Measurements from ENCODE around the gene NRP1.
"Not testable (repeated sequence)": the region's sequence is repeated elsewhere in the genome, so short reads cannot be mapped to it uniquely, and the experiment has no call there.

Gene NRP1

DNA sequence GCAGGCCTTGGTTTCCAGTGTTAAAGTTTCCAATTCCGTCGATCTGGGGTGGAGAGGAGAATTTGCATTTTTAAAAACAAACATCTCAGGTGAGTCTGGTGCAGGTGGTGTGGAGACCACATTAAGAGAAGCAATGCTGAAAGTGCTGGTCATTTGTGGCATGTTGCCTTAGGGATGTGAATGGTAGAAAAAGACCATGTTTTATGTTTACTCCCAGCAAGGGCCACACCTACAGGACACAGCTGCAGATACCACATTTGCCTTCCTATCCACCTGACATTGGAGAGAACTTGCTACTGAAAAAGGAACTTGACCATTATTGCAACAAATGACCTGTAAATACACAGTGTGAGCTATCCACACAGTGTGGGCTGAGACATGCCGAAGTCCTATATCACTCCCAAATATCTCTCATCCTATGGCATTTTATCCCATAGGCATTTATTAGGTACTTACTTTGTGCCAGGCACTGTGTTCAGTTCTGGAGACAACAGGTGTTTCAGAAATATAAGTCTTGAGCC lies 183.1 kb downstream of the NRP1 start:
- no peak for DNase-seq (ENCODE audit: low read depth, low spot score)

DNA sequence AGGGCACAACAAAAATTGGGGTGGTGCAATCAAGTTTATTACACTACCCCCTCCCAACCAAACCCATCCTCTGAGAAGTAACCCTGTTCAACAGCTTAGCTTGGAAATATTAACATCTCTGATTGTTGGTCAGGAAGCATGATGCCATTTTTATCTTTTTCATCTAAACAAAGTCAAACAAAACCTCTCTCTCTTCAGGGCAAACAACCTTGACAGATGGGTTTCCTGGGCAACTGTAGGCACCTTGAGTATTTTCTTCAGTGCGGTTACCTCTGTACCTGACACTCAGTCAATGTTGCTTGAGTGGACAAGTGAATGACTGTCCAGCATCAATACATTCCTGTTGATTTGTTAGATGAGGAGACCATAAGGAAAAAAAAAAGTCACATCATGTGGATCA lies 183.6 kb downstream of the NRP1 start:
- DNase-seq (ENCODE audit: low read depth, low spot score): no peak

DNA sequence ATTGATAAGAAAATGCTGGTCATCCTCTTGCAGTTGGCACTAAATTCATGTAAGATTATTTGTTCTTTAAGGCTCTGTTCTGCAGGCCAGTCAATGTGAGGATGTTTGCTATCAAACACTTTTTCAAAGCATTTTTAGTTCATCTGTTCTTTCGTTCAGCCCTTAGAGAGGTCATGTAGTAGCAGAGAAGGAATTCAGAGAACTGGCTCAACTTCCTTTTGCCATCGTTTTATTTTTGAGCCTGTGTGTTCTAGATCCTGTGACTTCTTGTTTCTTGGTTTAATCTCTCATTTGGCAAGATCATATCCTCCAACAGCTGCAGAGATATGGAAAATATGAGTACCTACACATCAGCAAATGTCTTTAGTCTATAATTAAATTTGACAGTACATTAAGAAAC lies 184.3 kb downstream of the NRP1 start:
- no peak for DNase-seq (ENCODE audit: low read depth, low spot score)

- no peak for DNase-seq (ENCODE audit: low read depth, low spot score)
Observed at GRCh38 chr10:33147013-33147310, 187.5 kb downstream of the NRP1 start.

DNA sequence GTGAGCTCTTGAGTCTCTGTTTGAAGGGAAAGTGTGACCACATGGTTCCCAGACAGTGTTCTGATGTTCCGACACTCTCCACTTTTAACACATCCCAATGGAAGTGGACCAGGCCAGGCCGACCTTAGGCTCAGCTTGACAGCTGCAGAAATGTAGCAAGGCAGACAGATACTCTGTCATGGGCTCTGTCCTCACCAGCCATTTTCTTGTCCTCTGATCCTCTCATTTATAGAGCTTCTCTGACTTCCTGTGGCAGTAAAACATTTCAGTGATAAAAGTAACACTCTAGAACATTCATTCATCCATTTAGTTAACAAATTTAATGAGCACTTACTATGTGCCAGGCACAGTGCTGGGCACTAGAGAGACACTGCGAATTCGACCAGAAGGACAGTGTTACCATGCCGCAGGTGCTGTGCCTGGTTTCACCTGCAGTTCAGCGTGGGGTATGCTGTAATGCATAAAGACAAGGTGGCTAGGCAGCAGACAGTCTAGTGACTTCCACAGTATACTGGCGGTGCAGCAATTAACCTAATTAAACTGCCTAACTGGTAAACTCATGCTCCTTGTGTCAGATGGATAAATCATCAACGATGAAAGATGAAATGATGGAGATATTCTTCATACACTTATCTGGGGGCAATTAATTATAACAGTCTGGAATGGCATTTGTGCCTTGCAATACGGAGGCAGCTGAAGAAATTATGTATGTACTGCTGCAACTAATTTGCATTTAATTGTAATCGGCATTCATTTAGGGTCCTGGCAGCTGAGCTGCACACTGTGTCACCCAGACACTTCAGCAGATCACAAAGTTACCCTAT lies 188.1 kb downstream of the NRP1 start:
- DNase-seq (ENCODE audit: low read depth, low spot score): no peak

DNA sequence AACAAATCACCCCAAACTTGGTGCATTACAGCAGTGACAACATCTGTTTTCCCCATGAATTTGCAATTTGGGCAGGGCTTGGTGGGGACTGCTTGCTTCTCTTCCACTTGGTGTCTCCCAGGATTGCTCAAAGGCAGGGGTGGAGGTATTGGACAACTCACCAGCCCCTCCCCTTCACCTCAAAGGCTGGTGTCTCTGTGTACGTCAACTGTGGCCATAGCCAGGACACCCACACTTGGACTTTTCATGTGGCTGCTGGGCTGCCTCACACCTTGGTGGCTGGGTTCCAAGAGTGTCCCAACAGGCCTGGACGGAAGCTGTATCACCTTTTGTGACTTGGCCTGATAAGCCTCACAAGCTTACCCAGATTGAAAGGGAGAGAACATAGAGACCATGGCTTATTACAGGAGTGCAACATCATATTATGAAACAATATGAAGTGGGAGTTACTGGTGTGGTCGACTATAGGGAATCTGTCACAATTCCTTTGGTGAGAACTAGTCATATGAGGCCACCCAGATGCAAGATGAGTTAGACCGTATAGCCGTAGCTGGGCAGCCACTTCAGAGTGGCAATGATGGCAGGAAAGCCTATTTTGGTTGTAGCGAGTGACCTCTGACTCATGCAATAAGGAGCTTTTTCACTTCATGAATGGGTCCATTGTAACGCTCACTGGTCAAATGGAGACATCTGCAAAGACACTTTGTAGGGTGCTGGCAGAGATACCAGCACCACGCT lies 188.8 kb downstream of the NRP1 start:
- no peak for DNase-seq (ENCODE audit: low read depth, low spot score)

- peak; percentile 14 for DNase-seq (ENCODE audit: low read depth, low spot score)
Observed at GRCh38 chr10:33143160-33143728, 191.2 kb downstream of the NRP1 start.

- DNase-seq (ENCODE audit: low read depth, low spot score): no peak
Observed at GRCh38 chr10:33142295-33142694, 192.2 kb downstream of the NRP1 start.

DNA sequence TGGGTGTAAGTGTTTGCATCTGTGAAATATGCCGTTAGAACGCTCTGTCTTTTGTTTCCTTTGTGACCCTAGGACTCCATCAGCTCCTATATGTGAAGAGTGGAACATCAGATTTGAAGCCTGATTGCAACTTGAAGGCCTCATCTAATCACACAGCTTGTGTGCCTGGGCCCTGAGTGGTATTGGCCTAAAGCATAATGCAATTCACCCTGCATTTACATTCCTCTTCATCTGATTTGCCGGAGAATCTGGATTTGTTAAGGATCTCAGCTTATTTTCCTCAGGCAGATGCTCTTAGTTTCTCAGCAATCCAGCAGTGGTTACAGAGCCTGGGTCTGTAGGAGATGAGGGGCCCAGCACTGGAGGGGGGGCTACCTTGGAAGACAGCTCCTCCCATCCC lies 193.2 kb downstream of the NRP1 start:
- no peak for DNase-seq (ENCODE audit: low read depth, low spot score)

GRCh38 chr10:33139181-33139646 lies 195.3 kb downstream of the NRP1 start:
- peak; percentile 21 for DNase-seq (ENCODE audit: low read depth, low spot score)

GRCh38 chr10:33138686-33139085 lies 195.8 kb downstream of the NRP1 start:
- DNase-seq (ENCODE audit: low read depth, low spot score): not testable (repeated sequence)

DNA sequence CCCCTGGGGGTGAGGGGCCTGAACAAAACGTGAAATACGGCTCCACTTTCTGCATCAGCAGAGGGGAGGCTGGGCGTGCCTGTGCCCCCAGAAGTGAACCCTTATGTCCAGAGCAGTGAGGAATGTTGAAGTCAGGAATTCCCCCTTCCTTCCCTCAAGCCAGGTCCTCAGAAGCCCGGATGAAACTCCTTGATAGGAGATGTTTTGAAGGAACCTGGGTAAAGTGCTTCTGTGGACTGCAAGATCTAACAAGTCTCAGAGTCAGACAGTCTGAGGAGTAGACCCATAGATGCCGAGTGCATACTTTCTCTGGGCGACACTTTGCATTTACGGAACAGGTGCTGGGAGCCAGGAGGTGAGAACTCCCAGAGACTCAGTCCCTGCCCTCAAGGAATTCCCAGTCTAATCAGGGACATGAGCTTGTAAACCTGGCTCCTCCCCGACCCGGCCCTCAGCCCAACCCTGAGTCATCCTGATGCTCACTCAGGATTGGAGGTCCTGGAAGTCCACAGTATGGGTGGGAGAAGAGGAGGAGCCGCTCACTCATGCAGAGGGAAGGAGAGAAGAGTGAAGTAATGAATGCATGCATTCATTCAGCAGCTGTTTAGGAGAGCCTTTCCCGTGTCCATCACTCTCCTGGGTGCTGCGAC lies 197.0 kb downstream of the NRP1 start:
- DNase-seq (ENCODE audit: low read depth, low spot score): no peak

DNA sequence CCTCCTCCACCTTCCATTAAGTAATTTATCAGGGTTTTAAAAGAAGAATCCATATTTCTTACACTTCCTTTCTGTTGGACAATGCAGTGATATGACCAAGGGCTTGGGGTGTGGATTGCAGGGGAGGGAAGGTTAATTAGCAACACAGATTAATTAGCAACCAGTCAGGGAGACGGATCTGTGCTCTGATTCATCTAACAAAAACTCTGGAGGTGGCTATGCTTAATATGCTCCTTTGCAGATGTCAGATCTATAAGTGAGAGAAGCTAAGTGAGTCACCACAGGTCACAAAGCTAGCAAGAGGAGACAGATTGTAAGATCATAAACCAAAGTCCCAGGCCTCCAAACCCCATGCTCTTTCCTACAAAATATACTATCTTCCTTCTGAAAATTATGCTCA lies 197.7 kb downstream of the NRP1 start:
- no peak for DNase-seq (ENCODE audit: low read depth, low spot score)

GRCh38 chr10:33136271-33136670 lies 198.2 kb downstream of the NRP1 start:
- DNase-seq (ENCODE audit: low read depth, low spot score): no peak

DNA sequence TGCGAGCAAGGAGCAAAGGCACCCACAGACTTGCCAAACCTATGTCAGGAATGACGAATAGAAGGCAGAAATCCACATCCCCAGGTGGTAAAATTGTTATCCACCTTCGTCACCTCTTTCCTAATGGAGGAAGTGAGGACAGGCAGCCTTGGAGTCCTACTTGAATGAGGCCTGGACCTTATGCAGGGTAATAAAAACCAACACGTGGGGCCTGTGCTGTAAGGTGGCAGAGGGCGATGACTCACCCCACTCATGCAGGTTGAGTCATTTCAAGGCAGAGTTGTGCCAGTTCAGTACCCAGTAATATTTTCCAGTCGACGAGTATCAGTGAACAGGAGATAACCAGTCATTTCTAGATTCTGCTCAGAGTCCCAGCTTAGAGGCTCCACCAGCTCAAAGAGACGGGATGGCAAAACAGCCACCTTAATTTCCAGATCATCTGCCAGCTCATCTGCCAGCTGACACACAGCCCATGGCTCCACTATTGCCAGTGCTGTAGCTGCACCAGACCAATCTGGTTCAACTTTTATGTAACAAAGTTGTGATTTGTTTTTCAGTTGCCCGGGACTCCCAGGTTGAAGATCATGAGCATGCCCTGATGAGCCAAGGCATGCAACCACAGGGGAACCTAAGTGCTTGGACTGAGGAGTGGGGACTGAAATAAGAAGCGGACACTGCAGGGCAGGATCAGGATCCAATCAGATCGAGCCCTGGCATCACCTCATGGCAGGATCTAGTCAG lies 200.3 kb downstream of the NRP1 start:
- peak; percentile 54 for DNase-seq (ENCODE audit: low read depth, low spot score)

GRCh38 chr10:33133557-33133956 lies 200.9 kb downstream of the NRP1 start:
- DNase-seq (ENCODE audit: low read depth, low spot score): no peak

GRCh38 chr10:33132626-33133025 lies 201.8 kb downstream of the NRP1 start:
- DNase-seq (ENCODE audit: low read depth, low spot score): no peak

DNA sequence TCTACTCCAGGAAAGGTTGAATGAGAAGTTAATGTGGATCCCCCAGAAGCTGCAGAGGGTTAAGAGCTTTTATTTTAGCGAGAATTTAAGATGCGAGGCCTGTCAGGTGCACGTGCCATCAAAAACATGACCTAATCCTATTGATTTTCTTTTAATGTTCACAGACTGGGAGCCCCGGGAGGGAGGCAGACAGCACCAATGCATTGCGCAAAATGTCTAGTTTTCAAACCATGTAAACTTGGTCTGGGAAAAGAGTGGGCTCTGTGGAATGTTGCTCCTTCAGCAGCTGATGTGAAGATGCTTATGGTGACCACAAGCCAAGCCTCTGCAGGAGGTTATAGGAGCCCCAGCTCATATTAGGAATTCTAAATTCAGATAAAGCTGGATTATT lies 204.5 kb downstream of the NRP1 start:
- no peak for DNase-seq (ENCODE audit: low read depth, low spot score)

GRCh38 chr10:33129141-33129995 lies 205.1 kb downstream of the NRP1 start:
- no peak for DNase-seq (ENCODE audit: low read depth, low spot score)

GRCh38 chr10:33127622-33128021 lies 206.8 kb downstream of the NRP1 start:
- DNase-seq (ENCODE audit: low read depth, low spot score): no peak
